Trophoblast cell (in vitro differentiated cells and primary cell): Measurements from ENCODE around the gene DDI2.

ENCODE experiments used
- DNase-seq, 2 donors: peaks; one replicate each; pipeline ENCODE4 v3.0.0-alpha.2; 2016
- H2AFZ ChIP-seq: 2 replicates; pipeline ENCODE4 v1.6.1; 2013; ENCODE audit warnings: low read length, moderate library complexity, mild to moderate bottlenecking; ENCODE audit not compliant: insufficient read depth, poor library complexity
- H2AK5ac ChIP-seq: 2 replicates; pipeline ENCODE4 v1.6.1; 2013; ENCODE audit warnings: mild to moderate bottlenecking, low read length
- H2BK120ac ChIP-seq: 2 replicates; pipeline ENCODE4 v1.6.1; 2013; ENCODE audit warnings: low read length, mild to moderate bottlenecking, moderate library complexity; ENCODE audit not compliant: insufficient read depth, poor library complexity
- H2BK12ac ChIP-seq: 2 replicates; pipeline ENCODE4 v1.6.1; 2013; ENCODE audit warnings: mild to moderate bottlenecking, low read length, moderate library complexity
- H2BK5ac ChIP-seq: 2 replicates; pipeline ENCODE4 v1.6.1; 2013; ENCODE audit warnings: low read length, low read depth, moderate library complexity, mild to moderate bottlenecking; ENCODE audit not compliant: poor library complexity
- H3K14ac ChIP-seq: 2 replicates; pipeline ENCODE4 v1.6.1; 2013; ENCODE audit warnings: mild to moderate bottlenecking, low read length
- H3K18ac ChIP-seq: 2 replicates; pipeline ENCODE4 v1.6.1; 2013; ENCODE audit warnings: mild to moderate bottlenecking, low read length
- H3K23ac ChIP-seq: 2 replicates; pipeline ENCODE4 v1.6.1; 2013; ENCODE audit warnings: low read length
- H3K27ac ChIP-seq: 2 replicates; pipeline ENCODE4 v1.5.1; 2013; ENCODE audit warnings: low read depth, mild to moderate bottlenecking, inconsistent platforms, low read length, moderate library complexity
- H3K27me3 ChIP-seq: 2 replicates; pipeline ENCODE4 v1.6.1; 2013; ENCODE audit warnings: inconsistent platforms, mild to moderate bottlenecking, low read length, moderate library complexity; ENCODE audit not compliant: insufficient read depth
- H3K36me3 ChIP-seq, 2 experiments: 1 replicate in 1 of 2; 2 replicates in 1 of 2; pipeline ENCODE4 v1.6.1; 2013; ENCODE audit warnings: low read length in 2 of 2, mild to moderate bottlenecking in 2 of 2, moderate library complexity in 1 of 2; ENCODE audit not compliant: insufficient read depth in 2 of 2, control insufficient read depth in 1 of 2
- H3K4ac ChIP-seq: 2 replicates; pipeline ENCODE4 v1.6.1; 2013; ENCODE audit warnings: low read depth, mild to moderate bottlenecking, low read length, moderate library complexity
- H3K4me1 ChIP-seq, 2 experiments: 1 replicate in 1 of 2; 2 replicates in 1 of 2; pipeline ENCODE4 v1.6.1; 2013; ENCODE audit warnings: low read length in 2 of 2, mild to moderate bottlenecking in 2 of 2, moderate library complexity in 1 of 2; ENCODE audit not compliant: insufficient read depth in 2 of 2, control insufficient read depth in 1 of 2
- H3K4me2 ChIP-seq: 2 replicates; pipeline ENCODE4 v1.6.1; 2013; ENCODE audit warnings: inconsistent platforms, mild to moderate bottlenecking, low read length, moderate library complexity
- H3K4me3 ChIP-seq: 2 replicates; pipeline ENCODE4 v1.5.1; 2013; ENCODE audit warnings: mild to moderate bottlenecking, low read depth, low read length, inconsistent platforms
- H3K79me1 ChIP-seq: one replicate; pipeline ENCODE4 v1.6.1; 2013; ENCODE audit warnings: low read length
- H3K79me2 ChIP-seq: 2 replicates; pipeline ENCODE4 v1.6.1; 2013; ENCODE audit warnings: low read length, mild to moderate bottlenecking; ENCODE audit not compliant: control insufficient read depth, insufficient read depth, poor library complexity
- H3K9ac ChIP-seq: 2 replicates; pipeline ENCODE4 v1.6.1; 2013; ENCODE audit warnings: mild to moderate bottlenecking, low read length
- H3K9me3 ChIP-seq: 2 replicates; pipeline ENCODE4 v1.6.1; 2013; ENCODE audit warnings: low read depth, mild to moderate bottlenecking, control low read depth, inconsistent platforms, low read length; ENCODE audit not compliant: insufficient read depth
- H4K12ac ChIP-seq: 2 replicates; pipeline ENCODE4 v1.6.1; 2013; ENCODE audit warnings: low read depth, mild to moderate bottlenecking, low read length, moderate library complexity
- H4K8ac ChIP-seq: 2 replicates; pipeline ENCODE4 v1.6.1; 2013; ENCODE audit warnings: low read depth, mild to moderate bottlenecking, low read length, moderate library complexity
- H4K91ac ChIP-seq: one replicate; pipeline ENCODE4 v1.6.1; 2013; ENCODE audit warnings: low read depth, mild to moderate bottlenecking, low read length, moderate library complexity
- WGBS: extraction: QIAGEN DNeasy Blood & Tissue Kit; methylation state at CpG from one replicate; pipeline ENCODE4 v1.1.7; 2013; ENCODE audit warnings: missing lambda C conversion rate; ENCODE audit not compliant: insufficient read length, insufficient coverage; ENCODE audit errors: extremely low coverage; 5-methylcytosine and 5-hydroxymethylcytosine counted together

The DDI2 gene

GRCh38 chr1:15610167-15610566 is 7.1 kb upstream of the DDI2 start:
- no peak overlapping the region for H3K4ac ChIP-seq
- no peaks in the 10 kb centered on the region for H3K79me1 ChIP-seq
- no peak overlapping the region for H2AFZ ChIP-seq
- no peak overlapping the region for H2AK5ac ChIP-seq
- no peak overlapping the region for H2BK5ac ChIP-seq
- no peak for DNase-seq
- no peak overlapping the region for H3K27ac ChIP-seq
- no peaks in the 10 kb centered on the region for H3K27me3 ChIP-seq
- H4K91ac ChIP-seq: no peak overlapping the region
- H3K18ac ChIP-seq: no peak overlapping the region
- H2BK120ac ChIP-seq: no peak overlapping the region
- H4K8ac ChIP-seq: no peak overlapping the region
- H3K79me2 ChIP-seq: no peaks in the 10 kb centered on the region
- WGBS: no CpG with 5 or more reads among the region's 4 CpGs
- no peaks in the 10 kb centered on the region for H3K9me3 ChIP-seq
- H3K4me3 ChIP-seq: no peak overlapping the region
- no peaks in the 10 kb centered on the region for H3K4me1 ChIP-seq
- no peak overlapping the region for H3K4me2 ChIP-seq
- no peak overlapping the region for H2BK12ac ChIP-seq
- no peak overlapping the region for H3K23ac ChIP-seq
- no peak overlapping the region for H4K12ac ChIP-seq
- H3K9ac ChIP-seq: no peak overlapping the region
- no peak overlapping the region for H3K14ac ChIP-seq
- H3K36me3 ChIP-seq: no peaks in the 10 kb centered on the region

GRCh38 chr1:15616373-15617172 is 685 bp upstream of the DDI2 start:
- Histone ChIP-seq H3K4me2 (peak overlapping the region; percentile 60), H3K18ac (no peak overlapping the region), H3K9me3 (no peaks in the 10 kb centered on the region), H3K79me1 (peaks cover 12% of the 10 kb centered on the region), H3K9ac (no peak overlapping the region), H3K36me3 (no peaks in the 10 kb centered on the region), H2AFZ (peak overlapping the region; percentile 75), H3K4ac (no peak overlapping the region), H3K4me1 (peaks cover 3 to 11% of the 10 kb centered on the region in 2 experiments), H4K8ac (peak overlapping the region; percentile 74), H3K14ac (peak overlapping the region; percentile 24), H3K79me2 (peaks cover 6% of the 10 kb centered on the region), H2BK120ac (peak overlapping the region; percentile 4), H3K27me3 (no peaks in the 10 kb centered on the region), H3K4me3 (no peak overlapping the region), H4K91ac (peak overlapping the region; percentile 81), H2AK5ac (no peak overlapping the region), H2BK12ac (peak overlapping the region; percentile 28), H3K27ac (peak overlapping the region; percentile 59), H2BK5ac (peak overlapping the region; percentile 51), H4K12ac (peak overlapping the region; percentile 27), H3K23ac (no peak overlapping the region)
- DNase-seq: no peak
- no CpG with 5 or more reads among the region's 16 CpGs for WGBS

- Histone ChIP-seq H3K79me1 (peaks cover 12% of the 10 kb centered on the region), H3K36me3 (peaks cover 0 to 2% of the 10 kb centered on the region in 2 experiments), H3K27me3 (no peaks in the 10 kb centered on the region), H3K9me3 (no peaks in the 10 kb centered on the region), H3K4me1 (peaks cover 3 to 11% of the 10 kb centered on the region in 2 experiments), H2AK5ac (peak overlapping the region; percentile 44), H2BK12ac (peak overlapping the region; percentile 76), H3K18ac (peak overlapping the region; percentile 88), H3K23ac (no peak overlapping the region), H2BK120ac (peak overlapping the region; percentile 80), H2AFZ (peak overlapping the region; percentile 84), H3K9ac (peak overlapping the region; percentile 90), H4K12ac (peak overlapping the region; percentile 49), H3K4me3 (peak overlapping the region; percentile 90), H3K27ac (peak overlapping the region; percentile 94), H4K8ac (peak overlapping the region; percentile 90), H4K91ac (peak overlapping the region; percentile 89), H3K4me2 (peak overlapping the region; percentile 90), H3K4ac (peak overlapping the region; percentile 82), H3K14ac (peak overlapping the region; percentile 95), H3K79me2 (peaks cover 10% of the 10 kb centered on the region), H2BK5ac (peak overlapping the region; percentile 92)
- DNase-seq: peak; percentile 45 to 87
- no CpG with 5 or more reads among the region's 8 CpGs for WGBS
Measured at GRCh38 chr1:15618077-15618654, 908 bp downstream of the DDI2 start.

- H3K79me1 ChIP-seq: peaks cover 12% of the 10 kb centered on the region
- DNase-seq: peak; percentile 57 to 98
- H3K36me3 ChIP-seq: peaks cover 0 to 2% of the 10 kb centered on the region in 2 experiments
Measured at GRCh38 chr1:15618655-15619525, 1.6 kb downstream of the DDI2 start.

More at GRCh38 chr1:15618655-15619525, 1.6 kb downstream of the DDI2 start:
- H4K12ac ChIP-seq: no peak overlapping the region
- H2BK12ac ChIP-seq: no peak overlapping the region
- peak overlapping the region; percentile 94 for H3K27ac ChIP-seq
- no peak overlapping the region for H3K23ac ChIP-seq
- no peak overlapping the region for H3K18ac ChIP-seq
- H4K8ac ChIP-seq: no peak overlapping the region
- peaks cover 3 to 11% of the 10 kb centered on the region in 2 experiments for H3K4me1 ChIP-seq
- peak overlapping the region; percentile 24 for H2BK120ac ChIP-seq
- no peak overlapping the region for H3K4ac ChIP-seq
- H3K4me3 ChIP-seq: no peak overlapping the region
- H2AFZ ChIP-seq: no peak overlapping the region
- no peak overlapping the region for H4K91ac ChIP-seq
- no peak overlapping the region for H3K9ac ChIP-seq
- no CpG with 5 or more reads among the region's 26 CpGs for WGBS
- no peak overlapping the region for H3K14ac ChIP-seq
- peak overlapping the region; percentile 90 for H3K4me2 ChIP-seq
- H2AK5ac ChIP-seq: no peak overlapping the region
- no peaks in the 10 kb centered on the region for H3K27me3 ChIP-seq
- peak overlapping the region; percentile 64 for H2BK5ac ChIP-seq
- H3K9me3 ChIP-seq: no peaks in the 10 kb centered on the region
- H3K79me2 ChIP-seq: peaks cover 12% of the 10 kb centered on the region
